Measurements from ENCODE around the gene NQO1. TPM values are rescaled to one million over a fixed set of nuclear protein-coding genes. Genes with fewer than 3 reads are reported as not detected.
A peak's percentile ranks its signal among the peaks of the same experiment; 100 is the strongest.

Gene NQO1
- total and polyA plus RNA-seq, 2 of the 13 experiments (the other 11 are each of a cell fraction or from before 2014, with no cell fraction given) = 464 to 1,060 TPM

DNA sequence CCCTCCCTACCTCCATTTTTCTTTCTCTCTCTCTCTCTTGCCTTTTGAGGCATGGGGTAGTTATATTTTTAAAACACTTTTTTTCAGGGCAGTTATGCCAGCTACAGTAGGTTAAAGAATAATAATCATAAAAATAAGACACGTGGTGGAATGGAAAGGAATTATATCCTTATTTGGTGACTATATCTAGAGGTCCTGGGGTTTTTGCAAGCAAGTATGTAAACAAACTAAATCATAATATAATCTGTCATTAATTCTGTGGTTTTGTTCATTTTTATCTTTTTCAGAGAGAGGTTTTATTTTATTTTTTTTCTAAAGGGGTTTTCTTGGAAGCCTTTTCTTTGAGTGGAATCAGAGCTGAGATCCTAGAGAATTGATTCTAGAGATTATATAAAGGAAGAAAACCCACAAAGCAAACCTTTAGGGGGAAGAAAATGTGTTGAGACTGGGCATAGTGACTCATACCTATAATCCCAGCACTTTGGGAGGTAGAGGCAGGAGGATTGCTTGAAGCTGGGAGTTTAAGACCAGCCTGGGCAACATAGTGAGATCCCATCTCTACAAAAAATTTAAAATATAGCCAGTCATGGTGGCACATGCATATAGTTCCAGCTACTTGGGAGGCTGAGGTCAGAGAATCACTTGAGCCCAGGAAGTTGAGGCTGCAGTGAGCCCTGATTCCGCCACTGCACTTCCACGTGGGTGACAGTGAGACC is 53.2 kb downstream of the NQO1 start:
- Histone ChIP-seq H3K9me3 (ENCODE audit: low read length) (no peaks in the 10 kb centered on the region), H3K79me2 (ENCODE audit: insufficient read depth, low read length) (no peaks in the 10 kb centered on the region), H3K27me3 (ENCODE audit: control insufficient read depth in 1 of 2, insufficient read depth in 2 of 2, low read length in 2 of 2) (no peaks in the 10 kb centered on the region), H3K9ac (ENCODE audit: insufficient read depth, low read depth, low read length) (no peak overlapping the region), H3K36me3 (replicated peaks in 1 of 2; ENCODE audit: control insufficient read depth in 1 of 2, insufficient read depth in 2 of 2, low read length in 2 of 2) (peaks cover 17 to 57% of the 10 kb centered on the region in 2 experiments), H2AFZ (ENCODE audit: low read length) (no peak overlapping the region), H3K4me1 (ENCODE audit: insufficient read depth, low read length) (peaks cover 50% of the 10 kb centered on the region), H4K20me1 (ENCODE audit: insufficient read depth, low read length) (no peaks in the 10 kb centered on the region), H3K27ac (ENCODE audit: extremely low read length, insufficient read depth, low read length) (peak overlapping the region; percentile 67), H3K4me2 (ENCODE audit: low read depth, low read length) (no peak overlapping the region), H3K4me3 (replicated peaks in 1 of 3; ENCODE audit: insufficient read depth in 1 of 3, low read depth in 2 of 3, low read length in 3 of 3) (no peak overlapping the region)
- intact Hi-C loops (cut with micrococcal nuclease; ENCODE audit: unreplicated experiment) (loop anchor here (5.0 kb wide), 1 partner anchor 276 kb away; no protein-coding TSS in a partner anchor), in situ Hi-C loops (cut with HindIII; ENCODE audit: extremely low pct_ligation_motif_present, low pct_unique_long_range_greater_than_20kb) (no loop called here)
- TF ChIP-seq ZNF121 (CRISPR knock-in tag; IDR thresholded peaks at IDR 0.05) (peak; percentile 84), ZZZ3 (CRISPR knock-in tag; IDR thresholded peaks at IDR 0.05; ENCODE audit: borderline replicate concordance) (no peak)
- TF ChIP-seq, protein P1, sequence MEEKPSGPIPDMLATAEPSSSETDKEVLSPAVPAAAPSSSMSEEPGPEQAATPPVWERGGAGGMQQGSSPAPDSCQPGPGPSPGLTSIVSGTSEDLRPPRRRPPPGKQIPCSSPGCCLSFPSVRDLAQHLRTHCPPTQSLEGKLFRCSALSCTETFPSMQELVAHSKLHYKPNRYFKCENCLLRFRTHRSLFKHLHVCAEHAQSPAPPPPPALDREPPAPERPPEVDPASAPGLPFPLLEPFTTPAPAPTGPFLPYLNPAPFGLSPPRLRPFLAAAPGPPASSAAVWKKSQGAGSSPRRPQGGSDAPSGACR (CRISPR knock-in tag; IDR thresholded peaks at IDR 0.05) = no peak
- FAIRE-seq (no peak), DNase-seq (ENCODE audit: low spot score) (no peak), ATAC-seq (no peak)
- ChIA-PET POLR2A (no interaction called here), CTCF (ENCODE audit: low intra/inter-chr PET ratio, low total read pairs) (no interaction called here)
- WGBS (ENCODE audit: low lambda C conversion rate) = 79% methylated on average over 3 of the region's 3 CpGs
- no TSS peak for BruUV-seq (replicated peaks)

DNA sequence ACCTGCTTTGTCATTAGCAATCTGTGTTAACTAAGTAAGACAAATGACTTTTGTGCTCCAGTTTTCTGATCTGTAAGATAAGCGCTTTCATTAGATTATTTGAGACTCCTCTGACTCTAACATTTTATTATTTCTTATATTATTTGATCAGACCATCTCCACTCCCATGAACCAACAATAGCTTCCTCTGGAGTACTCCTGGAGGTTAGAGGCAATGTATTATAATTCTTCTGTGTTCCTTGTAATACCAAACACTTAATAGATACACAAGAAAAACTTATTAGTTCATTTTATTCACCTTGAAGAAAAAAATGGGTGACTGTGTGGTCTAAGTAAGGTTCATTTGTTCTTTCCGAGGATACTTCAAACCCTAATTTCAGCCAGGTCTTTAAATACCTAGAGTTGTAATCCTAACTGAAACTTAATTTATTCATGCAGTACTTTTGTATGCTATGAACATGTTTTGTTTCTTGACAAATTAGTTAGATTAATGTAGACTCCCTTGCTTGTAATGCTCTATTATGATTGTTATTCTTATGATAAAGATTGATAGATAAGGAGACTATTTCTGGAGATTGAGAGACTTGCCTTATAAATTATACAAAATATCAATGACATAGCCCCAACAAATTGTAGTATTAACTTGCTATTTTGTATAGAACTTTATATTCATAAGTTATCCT is 53.9 kb downstream of the NQO1 start:
- BruUV-seq (replicated peaks) = TSS peak; percentile 12
- ATAC-seq = peak; percentile 5; the same call in 2 of the 3 replicates
- Histone ChIP-seq H2AFZ (ENCODE audit: low read length) (no peak overlapping the region), H3K79me2 (ENCODE audit: insufficient read depth, low read length) (no peaks in the 10 kb centered on the region), H3K27ac (ENCODE audit: extremely low read length, insufficient read depth, low read length) (peak overlapping the region; percentile 67), H3K4me1 (ENCODE audit: insufficient read depth, low read length) (peaks cover 56% of the 10 kb centered on the region), H4K20me1 (ENCODE audit: insufficient read depth, low read length) (no peaks in the 10 kb centered on the region), H3K9me3 (ENCODE audit: low read length) (no peaks in the 10 kb centered on the region), H3K36me3 (replicated peaks in 1 of 2; ENCODE audit: control insufficient read depth in 1 of 2, insufficient read depth in 2 of 2, low read length in 2 of 2) (peaks cover 12 to 55% of the 10 kb centered on the region in 2 experiments), H3K27me3 (ENCODE audit: control insufficient read depth in 1 of 2, insufficient read depth in 2 of 2, low read length in 2 of 2) (no peaks in the 10 kb centered on the region), H3K9ac (ENCODE audit: insufficient read depth, low read depth, low read length) (no peak overlapping the region), H3K4me3 (replicated peaks in 1 of 3; ENCODE audit: insufficient read depth in 1 of 3, low read depth in 2 of 3, low read length in 3 of 3) (no peak overlapping the region), H3K4me2 (ENCODE audit: low read depth, low read length) (no peak overlapping the region)
- 63% methylated on average over 2 of the region's 2 CpGs for WGBS (ENCODE audit: low lambda C conversion rate)
- no peak for DNase-seq (ENCODE audit: low spot score)
- ChIA-PET POLR2A (interaction anchor here (1.3 to 2.1 kb wide), 3 partner anchors 8 to 276 kb away, joined by 4 to 10 read pairs (median 4); no protein-coding TSS in a partner anchor), CTCF (ENCODE audit: low intra/inter-chr PET ratio, low total read pairs) (no interaction called here)
- FAIRE-seq = no peak
- in situ Hi-C loops (cut with HindIII; ENCODE audit: extremely low pct_ligation_motif_present, low pct_unique_long_range_greater_than_20kb) = no loop called here
- intact Hi-C loops (cut with micrococcal nuclease; ENCODE audit: unreplicated experiment) = loop anchor here (5.0 kb wide), 1 partner anchor 275 kb away; no protein-coding TSS in a partner anchor
- TF ChIP-seq SMYD3 (CRISPR knock-in tag; IDR thresholded peaks at IDR 0.05) (peak; percentile 82; the same call in 1 of the 2 replicates), ATF1 (CRISPR knock-in tag; IDR thresholded peaks at IDR 0.05) (0 out of 2 replicates have a peak, but pooled peaks have one; percentile 13), ZNF598 (CRISPR knock-in tag; IDR thresholded peaks at IDR 0.05; ENCODE audit: borderline replicate concordance) (no peak), CHD4 (IDR thresholded peaks at IDR 0.05; ENCODE audit: borderline replicate concordance, low read length) (peak; percentile 94; the same call in 1 of the 2 replicates), GABPB1 (CRISPR knock-in tag; IDR thresholded peaks at IDR 0.05) (no peak), RARG (CRISPR knock-in tag; IDR thresholded peaks at IDR 0.05; ENCODE audit: low read depth) (peak; percentile 7; the same call in 1 of the 2 replicates)
- TF ChIP-seq, protein P2, sequence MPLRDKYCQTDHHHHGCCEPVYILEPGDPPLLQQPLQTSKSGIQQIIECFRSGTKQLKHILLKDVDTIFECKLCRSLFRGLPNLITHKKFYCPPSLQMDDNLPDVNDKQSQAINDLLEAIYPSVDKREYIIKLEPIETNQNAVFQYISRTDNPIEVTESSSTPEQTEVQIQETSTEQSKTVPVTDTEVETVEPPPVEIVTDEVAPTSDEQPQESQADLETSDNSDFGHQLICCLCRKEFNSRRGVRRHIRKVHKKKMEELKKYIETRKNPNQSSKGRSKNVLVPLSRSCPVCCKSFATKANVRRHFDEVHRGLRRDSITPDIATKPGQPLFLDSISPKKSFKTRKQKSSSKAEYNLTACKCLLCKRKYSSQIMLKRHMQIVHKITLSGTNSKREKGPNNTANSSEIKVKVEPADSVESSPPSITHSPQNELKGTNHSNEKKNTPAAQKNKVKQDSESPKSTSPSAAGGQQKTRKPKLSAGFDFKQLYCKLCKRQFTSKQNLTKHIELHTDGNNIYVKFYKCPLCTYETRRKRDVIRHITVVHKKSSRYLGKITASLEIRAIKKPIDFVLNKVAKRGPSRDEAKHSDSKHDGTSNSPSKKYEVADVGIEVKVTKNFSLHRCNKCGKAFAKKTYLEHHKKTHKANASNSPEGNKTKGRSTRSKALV (CRISPR knock-in tag; IDR thresholded peaks at IDR 0.05) = 0 out of 2 replicates have a peak, but pooled peaks have one; percentile 5
- TF ChIP-seq, protein P3, sequence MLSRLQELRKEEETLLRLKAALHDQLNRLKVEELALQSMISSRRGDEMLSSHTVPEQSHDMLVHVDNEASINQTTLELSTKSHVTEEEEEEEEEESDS (CRISPR knock-in tag; IDR thresholded peaks at IDR 0.05; ENCODE audit: borderline replicate concordance) = 0 out of 2 replicates have a peak, but pooled peaks have one; percentile 2
- TF ChIP-seq, protein P4, sequence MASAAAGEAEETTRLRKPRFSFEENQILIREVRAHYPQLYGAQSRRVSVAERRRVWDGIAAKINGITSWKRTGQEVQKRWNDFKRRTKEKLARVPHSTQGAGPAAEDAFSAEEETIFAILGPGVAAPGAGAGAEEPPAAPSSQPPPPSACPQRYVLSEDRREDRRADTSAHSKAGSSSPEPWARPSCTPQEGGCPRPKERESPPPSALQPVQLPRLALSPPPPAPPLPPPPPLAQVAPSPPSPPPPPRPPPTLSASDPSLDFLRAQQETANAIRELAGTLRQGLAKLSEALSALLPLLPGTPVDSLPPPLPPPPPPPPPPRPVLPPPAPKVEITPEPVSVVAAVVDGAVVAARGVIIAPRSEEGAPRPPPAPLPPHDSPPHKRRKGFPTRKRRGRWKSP (CRISPR knock-in tag; IDR thresholded peaks at IDR 0.05) = peak; percentile 8; the same call in 1 of the 2 replicates

All from HepG2 (cell line).